HCEC 1CT (cell line): ENCODE results near the gene RAMP3.

Experiments used
- DNase-seq: peaks from one replicate; pipeline ENCODE4 v3.0.0-alpha.2; 2017

The RAMP3 gene

GRCh38 chr7:45225311-45225947 lies 67.8 kb downstream of the RAMP3 start:
- DNase-seq: no peak

- no peak for DNase-seq
Observed at GRCh38 chr7:45225948-45226335, 68.4 kb downstream of the RAMP3 start.

- DNase-seq: no peak
Observed at GRCh38 chr7:45229156-45229920, 71.7 kb downstream of the RAMP3 start.

GRCh38 chr7:45230083-45230482 lies 72.5 kb downstream of the RAMP3 start:
- DNase-seq: no peak

GRCh38 chr7:45230611-45231165 lies 73.1 kb downstream of the RAMP3 start:
- DNase-seq: no peak

- DNase-seq: no peak
Observed at GRCh38 chr7:45233249-45233775, 75.7 kb downstream of the RAMP3 start.
